D721Med (cell line): ENCODE results near the gene CCDC179.

ENCODE experiments used
- DNase-seq: peaks from one replicate; pipeline ENCODE4 v3.0.0; 2011; ENCODE audit warnings: low spot score; ENCODE audit not compliant: insufficient read length
- FAIRE-seq: peaks from 2 replicates; lab custom pipeline; 2011; peaks lifted over from hg19 to GRCh38; lab: Jason Lieb, UNC
- TF ChIP-seq, protein P1 (sequence below): IDR thresholded peaks from 2 replicates; pipeline ENCODE4 v1.5.1; 2012; ENCODE audit warnings: mild to moderate bottlenecking, control low read depth; ENCODE audit not compliant: insufficient read depth; ENCODE audit errors: missing control alignments

The CCDC179 gene

DNA sequence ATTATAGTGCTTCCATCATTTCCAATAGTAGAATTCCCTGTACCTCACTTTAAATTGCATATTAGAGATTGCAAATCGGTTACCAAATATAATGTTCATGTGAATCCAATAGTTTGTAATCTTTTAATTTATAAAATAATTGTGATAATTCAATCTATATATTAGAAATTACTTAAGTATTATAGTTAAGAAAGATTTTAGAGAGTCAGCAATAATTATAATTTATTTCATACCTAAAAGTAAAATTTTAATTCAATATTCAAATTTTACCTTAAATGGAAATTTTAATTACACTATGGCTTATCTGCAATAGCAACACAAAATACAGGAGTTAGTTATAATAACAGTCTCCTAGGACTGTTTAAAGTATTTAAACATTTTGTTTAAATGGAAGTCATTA lies 13.5 kb downstream of the CCDC179 start:
- FAIRE-seq (no peak), DNase-seq (no peak)
- TF ChIP-seq, protein P1, sequence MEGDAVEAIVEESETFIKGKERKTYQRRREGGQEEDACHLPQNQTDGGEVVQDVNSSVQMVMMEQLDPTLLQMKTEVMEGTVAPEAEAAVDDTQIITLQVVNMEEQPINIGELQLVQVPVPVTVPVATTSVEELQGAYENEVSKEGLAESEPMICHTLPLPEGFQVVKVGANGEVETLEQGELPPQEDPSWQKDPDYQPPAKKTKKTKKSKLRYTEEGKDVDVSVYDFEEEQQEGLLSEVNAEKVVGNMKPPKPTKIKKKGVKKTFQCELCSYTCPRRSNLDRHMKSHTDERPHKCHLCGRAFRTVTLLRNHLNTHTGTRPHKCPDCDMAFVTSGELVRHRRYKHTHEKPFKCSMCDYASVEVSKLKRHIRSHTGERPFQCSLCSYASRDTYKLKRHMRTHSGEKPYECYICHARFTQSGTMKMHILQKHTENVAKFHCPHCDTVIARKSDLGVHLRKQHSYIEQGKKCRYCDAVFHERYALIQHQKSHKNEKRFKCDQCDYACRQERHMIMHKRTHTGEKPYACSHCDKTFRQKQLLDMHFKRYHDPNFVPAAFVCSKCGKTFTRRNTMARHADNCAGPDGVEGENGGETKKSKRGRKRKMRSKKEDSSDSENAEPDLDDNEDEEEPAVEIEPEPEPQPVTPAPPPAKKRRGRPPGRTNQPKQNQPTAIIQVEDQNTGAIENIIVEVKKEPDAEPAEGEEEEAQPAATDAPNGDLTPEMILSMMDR: no peak

DNA sequence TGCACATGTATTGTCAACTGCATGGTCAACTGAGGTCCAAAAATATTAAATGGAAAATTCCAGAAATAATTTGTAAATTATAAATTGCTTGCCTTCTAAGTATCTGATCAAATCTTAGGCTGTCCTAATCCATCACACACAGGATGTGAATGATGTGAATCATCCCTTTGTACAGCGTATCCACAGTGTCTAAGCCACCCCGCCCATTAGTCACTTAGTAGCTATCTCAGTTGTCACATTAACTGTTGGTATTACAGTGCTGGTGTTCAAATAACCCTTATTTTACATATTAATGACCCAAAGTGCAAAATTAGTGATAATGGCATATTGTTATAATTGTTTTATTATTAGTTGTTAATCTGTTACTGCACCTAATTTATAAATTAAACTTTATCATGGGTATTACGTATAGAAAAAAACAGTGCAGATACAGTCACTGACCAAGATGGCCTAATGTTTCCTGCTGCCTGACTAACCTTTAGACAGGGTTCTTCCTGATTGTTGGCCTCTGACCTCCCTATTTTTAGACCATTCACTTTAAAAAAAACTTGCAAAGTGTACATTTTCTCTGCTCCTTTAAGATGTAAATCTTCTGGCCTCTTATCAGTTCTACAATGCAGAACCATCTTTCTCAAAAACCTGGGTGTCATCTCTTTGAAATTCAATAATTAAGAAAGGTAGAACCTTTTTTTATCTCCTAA lies 27.8 kb downstream of the CCDC179 start:
- DNase-seq: no peak
- TF ChIP-seq, protein P1: no peak

DNA sequence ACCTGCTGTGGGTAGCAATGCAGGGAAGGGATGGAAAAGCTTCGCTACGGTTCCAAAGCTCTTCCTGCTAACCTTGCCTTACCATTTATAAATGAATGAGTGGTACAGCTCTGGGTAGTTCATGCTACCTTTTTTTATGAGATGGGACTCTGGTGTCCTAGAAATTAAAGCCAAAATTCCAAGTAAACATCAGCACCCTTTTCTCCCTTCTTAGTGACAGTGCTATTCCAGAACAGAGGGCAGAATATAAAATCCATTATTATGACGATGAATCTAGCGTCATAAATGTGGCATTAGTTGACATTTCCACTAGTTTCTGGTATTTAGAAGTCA lies 30.2 kb downstream of the CCDC179 start:
- DNase-seq: no peak
- no peak for FAIRE-seq
- TF ChIP-seq, protein P1: no peak

More for the DNA sequence above, 27.8 kb downstream of the CCDC179 start:
- FAIRE-seq: no peak

DNA sequence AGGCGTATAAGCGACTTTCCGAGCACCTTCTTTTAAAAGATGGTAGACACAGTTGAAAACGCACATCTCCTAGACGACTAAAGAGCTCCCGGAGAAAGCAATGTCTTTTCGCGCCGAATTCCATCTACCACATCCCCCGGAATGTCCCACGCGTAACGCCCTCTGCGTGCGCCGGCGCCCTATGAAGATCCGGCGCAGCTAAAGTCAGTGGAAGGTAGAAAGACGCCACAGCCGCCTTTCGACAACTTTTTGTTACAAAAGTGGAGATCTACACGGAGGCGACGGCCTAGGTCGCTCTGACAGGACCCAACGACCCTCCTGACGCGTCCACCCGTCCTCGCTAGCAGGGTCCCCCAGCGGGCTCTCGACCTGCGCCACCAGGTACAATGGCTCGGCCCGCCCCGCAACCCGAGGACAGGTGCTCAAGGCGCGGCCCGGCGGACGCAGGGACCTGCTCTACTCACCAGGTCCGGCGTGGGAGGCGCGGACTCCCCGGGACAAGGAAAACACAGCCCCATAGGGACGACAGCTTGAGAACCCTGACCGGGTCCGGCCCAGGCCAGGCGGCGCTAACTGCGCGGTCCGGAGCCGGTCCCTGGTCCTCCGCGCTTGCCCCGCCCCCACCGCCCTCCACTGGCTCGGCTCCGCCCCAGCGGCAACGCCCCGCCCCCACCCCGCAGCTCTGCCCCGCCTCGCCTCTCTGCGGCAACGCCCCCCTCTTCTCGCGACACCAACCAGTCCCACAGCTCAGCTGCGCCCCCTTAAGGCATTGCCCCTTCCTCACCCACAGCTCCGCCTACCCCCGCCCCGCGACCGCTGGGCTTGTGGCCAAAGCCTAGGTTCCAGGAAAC lies 30.8 kb downstream of the CCDC179 start, which contains the start of gene SVIP:
TSS of gene SVIP (minus strand) at position 571 of the 851 bp plus-strand sequence. CDS start at position 518, 53 bp downstream.
- TF ChIP-seq, protein P1: peak; percentile 78
- DNase-seq (peak; percentile 24), FAIRE-seq (no peak)

DNA sequence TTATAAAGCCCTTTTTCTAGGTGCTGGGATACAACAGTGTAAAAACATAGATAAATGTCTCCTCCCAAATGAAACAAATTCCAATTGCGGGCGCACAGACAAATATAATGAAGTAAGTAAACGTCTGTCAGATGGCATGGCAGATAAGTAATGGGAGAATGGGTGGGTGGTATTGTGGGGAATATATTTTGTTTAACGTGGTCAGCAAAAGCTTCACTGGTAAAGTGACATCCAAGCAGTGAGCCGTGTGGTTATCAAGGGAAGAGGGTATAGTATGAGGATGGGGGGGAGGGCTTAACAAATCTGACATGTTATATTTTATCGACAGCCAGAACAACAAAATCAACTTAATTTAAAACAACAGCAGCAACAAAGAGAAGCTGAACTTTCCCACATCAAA lies 31.9 kb downstream of the CCDC179 start:
- no peak for DNase-seq
- no peak for FAIRE-seq
- TF ChIP-seq, protein P1: no peak

DNA sequence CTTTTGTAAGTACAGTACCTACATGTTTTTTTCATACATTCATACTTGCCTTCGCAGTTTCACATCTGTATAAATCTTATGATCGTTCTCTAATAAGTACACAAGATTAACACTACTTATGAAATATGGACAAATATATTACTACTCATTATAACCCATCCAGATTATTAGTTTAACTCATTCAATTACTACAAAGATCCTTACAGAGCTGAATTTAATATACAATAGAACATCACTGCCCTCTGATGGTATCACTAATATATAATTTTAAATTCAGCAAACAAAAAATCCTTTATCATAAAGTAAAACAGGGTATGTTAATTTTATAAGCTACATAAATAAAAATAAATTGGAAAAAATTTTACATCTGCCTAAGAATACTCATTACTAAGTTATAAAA lies 38.1 kb downstream of the CCDC179 start:
- no peak for DNase-seq
- TF ChIP-seq, protein P1: peak; percentile 19
- FAIRE-seq: no peak
